Keratinocyte (primary cell): ENCODE data around the gene PPP6C.
"Not testable (repeated sequence)": the region's sequence is repeated elsewhere in the genome, so short reads cannot be mapped to it uniquely, and the experiment has no call there.

Source experiments
- EZH2 ChIP-seq: IDR thresholded peaks from one replicate; pipeline ENCODE4 v1.6.1; 2012; ENCODE audit warnings: inconsistent platforms, mild to moderate bottlenecking, low read length, moderate library complexity
- TF ChIP-seq, protein P1 (sequence below), 3 experiments: IDR thresholded peaks in 1 of 3; conservative IDR thresholded peaks in 1 of 3; optimal IDR thresholded peaks in 1 of 3; 2 replicates in 2 of 3; 3 replicates in 1 of 3; pipeline versions ENCODE3 to v1.5.1; 2011; ENCODE audit warnings: low read length in 3 of 3, mild to moderate bottlenecking in 3 of 3, moderate library complexity in 2 of 3, control low read depth in 1 of 3, inconsistent platforms in 1 of 3; ENCODE audit not compliant: insufficient read depth in 2 of 3; ENCODE audit errors: extremely low read depth in 1 of 3

DNA sequence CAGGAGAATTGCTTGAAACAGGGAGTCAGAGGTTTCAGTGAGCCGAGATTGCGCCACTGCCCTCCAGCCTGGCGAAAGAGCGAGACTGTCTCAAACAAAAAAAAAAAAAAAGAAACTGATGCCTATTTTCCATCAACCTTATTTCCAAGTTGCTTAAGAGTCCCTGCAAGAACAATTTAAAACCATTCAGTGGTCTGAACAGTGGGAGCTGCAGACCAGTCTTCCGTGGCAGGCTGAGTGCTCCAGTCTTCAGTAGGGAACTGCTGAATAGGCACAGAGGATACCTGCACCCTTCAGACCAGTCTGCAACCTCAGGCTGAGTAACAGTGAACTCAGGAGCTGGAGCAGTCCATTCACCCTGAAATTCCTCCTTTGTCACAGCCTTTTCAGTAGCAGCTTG lies 4.9 kb upstream of the PPP6C start:
- TF ChIP-seq EZH2, result not testable (repeated sequence)
- TF ChIP-seq, protein P1, sequence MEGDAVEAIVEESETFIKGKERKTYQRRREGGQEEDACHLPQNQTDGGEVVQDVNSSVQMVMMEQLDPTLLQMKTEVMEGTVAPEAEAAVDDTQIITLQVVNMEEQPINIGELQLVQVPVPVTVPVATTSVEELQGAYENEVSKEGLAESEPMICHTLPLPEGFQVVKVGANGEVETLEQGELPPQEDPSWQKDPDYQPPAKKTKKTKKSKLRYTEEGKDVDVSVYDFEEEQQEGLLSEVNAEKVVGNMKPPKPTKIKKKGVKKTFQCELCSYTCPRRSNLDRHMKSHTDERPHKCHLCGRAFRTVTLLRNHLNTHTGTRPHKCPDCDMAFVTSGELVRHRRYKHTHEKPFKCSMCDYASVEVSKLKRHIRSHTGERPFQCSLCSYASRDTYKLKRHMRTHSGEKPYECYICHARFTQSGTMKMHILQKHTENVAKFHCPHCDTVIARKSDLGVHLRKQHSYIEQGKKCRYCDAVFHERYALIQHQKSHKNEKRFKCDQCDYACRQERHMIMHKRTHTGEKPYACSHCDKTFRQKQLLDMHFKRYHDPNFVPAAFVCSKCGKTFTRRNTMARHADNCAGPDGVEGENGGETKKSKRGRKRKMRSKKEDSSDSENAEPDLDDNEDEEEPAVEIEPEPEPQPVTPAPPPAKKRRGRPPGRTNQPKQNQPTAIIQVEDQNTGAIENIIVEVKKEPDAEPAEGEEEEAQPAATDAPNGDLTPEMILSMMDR (optimal IDR thresholded peaks at IDR 0.05 in 1 of 3, IDR thresholded peaks at IDR 0.05 in 1 of 3, conservative IDR thresholded peaks at IDR 0.05 in 1 of 3; ENCODE audit: extremely low read depth in 1 of 3, insufficient read depth in 2 of 3, low read length in 3 of 3), result not testable (repeated sequence)
